Measurements from ENCODE around the gene SLC35E1. TPM values are rescaled to one million over a fixed set of nuclear protein-coding genes. Genes with fewer than 3 reads are reported as not detected.
A peak's percentile ranks its signal among the peaks of the same experiment; 100 is the strongest.

SLC35E1 gene
- total RNA-seq, 1 experiment from 2014 or later: 28.5 TPM

DNA sequence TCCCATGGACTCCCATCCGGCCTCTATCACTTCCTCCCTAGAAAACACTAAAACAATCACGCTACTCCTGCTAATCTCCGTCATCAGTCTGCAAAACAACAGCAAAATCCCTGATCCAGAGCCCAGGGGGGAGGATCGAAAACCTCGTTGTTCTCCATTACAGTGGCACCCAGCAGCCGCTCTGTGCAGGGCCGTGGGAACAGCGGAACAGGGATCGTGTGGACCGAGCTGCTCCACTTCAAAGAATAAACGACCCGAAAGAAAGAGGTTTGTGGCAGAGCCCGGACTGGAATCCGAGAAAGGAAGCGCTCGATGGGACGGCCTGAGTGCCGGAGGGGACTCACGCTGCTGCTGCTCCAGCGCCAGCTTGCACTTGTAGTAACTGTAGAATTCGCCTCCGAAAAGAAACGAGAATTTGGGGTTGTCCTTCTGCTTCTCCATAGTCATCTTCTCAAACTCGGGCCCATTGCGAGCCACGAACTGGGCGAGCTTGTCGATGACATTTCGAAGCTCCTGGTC is 30.6 kb downstream of the SLC35E1 start:
- peak overlapping the region; percentile 91 for H3K27ac Mint-ChIP-seq
- H3K27me3 Mint-ChIP-seq (ENCODE audit: low read depth): no peaks in the 10 kb centered on the region
- ATAC-seq: no peak
- no peak for DNase-seq (ENCODE audit: low spot score)
- H3K9me3 Mint-ChIP-seq: no peaks in the 10 kb centered on the region
- H3K4me1 Mint-ChIP-seq: peaks cover 17% of the 10 kb centered on the region
- peak overlapping the region; percentile 89 for H3K4me3 Mint-ChIP-seq
- POLR2A ChIA-PET: interaction anchor here (1.0 kb wide), 1 partner anchor 9 kb away, joined by 3 read pairs; no protein-coding TSS in a partner anchor
- TF ChIP-seq CREM (CRISPR knock-in tag; IDR thresholded peaks at IDR 0.05): no peak
- TF ChIP-seq MXD4 (CRISPR knock-in tag; IDR thresholded peaks at IDR 0.05; ENCODE audit: borderline replicate concordance): no peak
- TF ChIP-seq, protein P1, sequence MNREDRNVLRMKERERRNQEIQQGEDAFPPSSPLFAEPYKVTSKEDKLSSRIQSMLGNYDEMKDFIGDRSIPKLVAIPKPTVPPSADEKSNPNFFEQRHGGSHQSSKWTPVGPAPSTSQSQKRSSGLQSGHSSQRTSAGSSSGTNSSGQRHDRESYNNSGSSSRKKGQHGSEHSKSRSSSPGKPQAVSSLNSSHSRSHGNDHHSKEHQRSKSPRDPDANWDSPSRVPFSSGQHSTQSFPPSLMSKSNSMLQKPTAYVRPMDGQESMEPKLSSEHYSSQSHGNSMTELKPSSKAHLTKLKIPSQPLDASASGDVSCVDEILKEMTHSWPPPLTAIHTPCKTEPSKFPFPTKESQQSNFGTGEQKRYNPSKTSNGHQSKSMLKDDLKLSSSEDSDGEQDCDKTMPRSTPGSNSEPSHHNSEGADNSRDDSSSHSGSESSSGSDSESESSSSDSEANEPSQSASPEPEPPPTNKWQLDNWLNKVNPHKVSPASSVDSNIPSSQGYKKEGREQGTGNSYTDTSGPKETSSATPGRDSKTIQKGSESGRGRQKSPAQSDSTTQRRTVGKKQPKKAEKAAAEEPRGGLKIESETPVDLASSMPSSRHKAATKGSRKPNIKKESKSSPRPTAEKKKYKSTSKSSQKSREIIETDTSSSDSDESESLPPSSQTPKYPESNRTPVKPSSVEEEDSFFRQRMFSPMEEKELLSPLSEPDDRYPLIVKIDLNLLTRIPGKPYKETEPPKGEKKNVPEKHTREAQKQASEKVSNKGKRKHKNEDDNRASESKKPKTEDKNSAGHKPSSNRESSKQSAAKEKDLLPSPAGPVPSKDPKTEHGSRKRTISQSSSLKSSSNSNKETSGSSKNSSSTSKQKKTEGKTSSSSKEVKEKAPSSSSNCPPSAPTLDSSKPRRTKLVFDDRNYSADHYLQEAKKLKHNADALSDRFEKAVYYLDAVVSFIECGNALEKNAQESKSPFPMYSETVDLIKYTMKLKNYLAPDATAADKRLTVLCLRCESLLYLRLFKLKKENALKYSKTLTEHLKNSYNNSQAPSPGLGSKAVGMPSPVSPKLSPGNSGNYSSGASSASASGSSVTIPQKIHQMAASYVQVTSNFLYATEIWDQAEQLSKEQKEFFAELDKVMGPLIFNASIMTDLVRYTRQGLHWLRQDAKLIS (CRISPR knock-in tag; IDR thresholded peaks at IDR 0.05; ENCODE audit: borderline replicate concordance): no peak
- TF ChIP-seq, protein P2, sequence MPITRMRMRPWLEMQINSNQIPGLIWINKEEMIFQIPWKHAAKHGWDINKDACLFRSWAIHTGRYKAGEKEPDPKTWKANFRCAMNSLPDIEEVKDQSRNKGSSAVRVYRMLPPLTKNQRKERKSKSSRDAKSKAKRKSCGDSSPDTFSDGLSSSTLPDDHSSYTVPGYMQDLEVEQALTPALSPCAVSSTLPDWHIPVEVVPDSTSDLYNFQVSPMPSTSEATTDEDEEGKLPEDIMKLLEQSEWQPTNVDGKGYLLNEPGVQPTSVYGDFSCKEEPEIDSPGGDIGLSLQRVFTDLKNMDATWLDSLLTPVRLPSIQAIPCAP (CRISPR knock-in tag; IDR thresholded peaks at IDR 0.05): no peak
- TF ChIP-seq, protein P3, sequence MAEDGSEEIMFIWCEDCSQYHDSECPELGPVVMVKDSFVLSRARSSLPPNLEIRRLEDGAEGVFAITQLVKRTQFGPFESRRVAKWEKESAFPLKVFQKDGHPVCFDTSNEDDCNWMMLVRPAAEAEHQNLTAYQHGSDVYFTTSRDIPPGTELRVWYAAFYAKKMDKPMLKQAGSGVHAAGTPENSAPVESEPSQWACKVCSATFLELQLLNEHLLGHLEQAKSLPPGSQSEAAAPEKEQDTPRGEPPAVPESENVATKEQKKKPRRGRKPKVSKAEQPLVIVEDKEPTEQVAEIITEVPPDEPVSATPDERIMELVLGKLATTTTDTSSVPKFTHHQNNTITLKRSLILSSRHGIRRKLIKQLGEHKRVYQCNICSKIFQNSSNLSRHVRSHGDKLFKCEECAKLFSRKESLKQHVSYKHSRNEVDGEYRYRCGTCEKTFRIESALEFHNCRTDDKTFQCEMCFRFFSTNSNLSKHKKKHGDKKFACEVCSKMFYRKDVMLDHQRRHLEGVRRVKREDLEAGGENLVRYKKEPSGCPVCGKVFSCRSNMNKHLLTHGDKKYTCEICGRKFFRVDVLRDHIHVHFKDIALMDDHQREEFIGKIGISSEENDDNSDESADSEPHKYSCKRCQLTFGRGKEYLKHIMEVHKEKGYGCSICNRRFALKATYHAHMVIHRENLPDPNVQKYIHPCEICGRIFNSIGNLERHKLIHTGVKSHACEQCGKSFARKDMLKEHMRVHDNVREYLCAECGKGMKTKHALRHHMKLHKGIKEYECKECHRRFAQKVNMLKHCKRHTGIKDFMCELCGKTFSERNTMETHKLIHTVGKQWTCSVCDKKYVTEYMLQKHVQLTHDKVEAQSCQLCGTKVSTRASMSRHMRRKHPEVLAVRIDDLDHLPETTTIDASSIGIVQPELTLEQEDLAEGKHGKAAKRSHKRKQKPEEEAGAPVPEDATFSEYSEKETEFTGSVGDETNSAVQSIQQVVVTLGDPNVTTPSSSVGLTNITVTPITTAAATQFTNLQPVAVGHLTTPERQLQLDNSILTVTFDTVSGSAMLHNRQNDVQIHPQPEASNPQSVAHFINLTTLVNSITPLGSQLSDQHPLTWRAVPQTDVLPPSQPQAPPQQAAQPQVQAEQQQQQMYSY (CRISPR knock-in tag; IDR thresholded peaks at IDR 0.05): peak; percentile 67
- peaks cover 36% of the 10 kb centered on the region for H3K36me3 Mint-ChIP-seq
- CTCF ChIA-PET: no interaction called here

DNA sequence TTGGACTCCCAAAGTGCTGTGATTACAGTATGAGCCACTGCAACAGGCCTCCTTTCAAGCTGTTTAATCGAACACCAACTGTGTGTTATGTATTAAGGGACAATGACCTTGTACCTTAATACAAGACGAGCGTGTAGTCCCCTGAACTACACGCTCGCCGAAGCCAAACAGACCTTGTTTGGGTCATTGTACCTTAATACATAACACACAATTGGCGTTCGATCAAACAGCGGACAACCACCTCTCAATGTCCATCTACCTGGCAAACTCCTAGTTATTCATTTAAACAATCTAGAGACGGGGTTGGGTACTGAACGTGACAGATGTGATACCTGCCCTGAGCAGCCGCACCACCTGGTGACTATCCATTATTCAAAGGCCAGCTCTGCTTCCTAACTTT is 31.3 kb downstream of the SLC35E1 start:
- ATAC-seq: no peak
- peak overlapping the region; percentile 91 for H3K27ac Mint-ChIP-seq
- H3K36me3 Mint-ChIP-seq: peaks cover 39% of the 10 kb centered on the region
- POLR2A ChIA-PET: no interaction called here
- H3K4me3 Mint-ChIP-seq: peak overlapping the region; percentile 89
- H3K9me3 Mint-ChIP-seq: no peaks in the 10 kb centered on the region
- DNase-seq (ENCODE audit: low spot score): no peak
- peaks cover 17% of the 10 kb centered on the region for H3K4me1 Mint-ChIP-seq
- no peaks in the 10 kb centered on the region for H3K27me3 Mint-ChIP-seq (ENCODE audit: low read depth)
- CTCF ChIA-PET: no interaction called here
- TF ChIP-seq IRF2 (CRISPR knock-in tag; IDR thresholded peaks at IDR 0.05; ENCODE audit: borderline replicate concordance, low read depth) (no peak), CREM (CRISPR knock-in tag; IDR thresholded peaks at IDR 0.05) (no peak), NFYB (CRISPR knock-in tag; conservative IDR thresholded peaks at IDR 0.05; ENCODE audit: low read depth) (no peak), JUN (CRISPR knock-in tag; IDR thresholded peaks at IDR 0.05) (no peak), JAZF1 (CRISPR knock-in tag; IDR thresholded peaks at IDR 0.05) (no peak), ZNF396 (CRISPR knock-in tag; IDR thresholded peaks at IDR 0.05; ENCODE audit: borderline replicate concordance) (no peak), RELA (CRISPR knock-in tag; IDR thresholded peaks at IDR 0.05; ENCODE audit: borderline replicate concordance) (no peak), HMGA2 (CRISPR knock-in tag; IDR thresholded peaks at IDR 0.05) (no peak), GRHL2 (CRISPR knock-in tag; IDR thresholded peaks at IDR 0.05; ENCODE audit: insufficient replicate concordance, severe bottlenecking) (no peak), NR1H2 (CRISPR knock-in tag; IDR thresholded peaks at IDR 0.05) (no peak), EMX1 (CRISPR knock-in tag; IDR thresholded peaks at IDR 0.05) (no peak), ESRRA (CRISPR knock-in tag; IDR thresholded peaks at IDR 0.05; ENCODE audit: borderline replicate concordance) (no peak), PRRX2 (CRISPR knock-in tag; IDR thresholded peaks at IDR 0.05) (no peak), ZNF263 (CRISPR knock-in tag; IDR thresholded peaks at IDR 0.05; ENCODE audit: low read depth) (no peak)
- TF ChIP-seq, protein P4, sequence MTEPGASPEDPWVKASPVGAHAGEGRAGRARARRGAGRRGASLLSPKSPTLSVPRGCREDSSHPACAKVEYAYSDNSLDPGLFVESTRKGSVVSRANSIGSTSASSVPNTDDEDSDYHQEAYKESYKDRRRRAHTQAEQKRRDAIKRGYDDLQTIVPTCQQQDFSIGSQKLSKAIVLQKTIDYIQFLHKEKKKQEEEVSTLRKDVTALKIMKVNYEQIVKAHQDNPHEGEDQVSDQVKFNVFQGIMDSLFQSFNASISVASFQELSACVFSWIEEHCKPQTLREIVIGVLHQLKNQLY (CRISPR knock-in tag; IDR thresholded peaks at IDR 0.05): no peak
- TF ChIP-seq, protein P5, sequence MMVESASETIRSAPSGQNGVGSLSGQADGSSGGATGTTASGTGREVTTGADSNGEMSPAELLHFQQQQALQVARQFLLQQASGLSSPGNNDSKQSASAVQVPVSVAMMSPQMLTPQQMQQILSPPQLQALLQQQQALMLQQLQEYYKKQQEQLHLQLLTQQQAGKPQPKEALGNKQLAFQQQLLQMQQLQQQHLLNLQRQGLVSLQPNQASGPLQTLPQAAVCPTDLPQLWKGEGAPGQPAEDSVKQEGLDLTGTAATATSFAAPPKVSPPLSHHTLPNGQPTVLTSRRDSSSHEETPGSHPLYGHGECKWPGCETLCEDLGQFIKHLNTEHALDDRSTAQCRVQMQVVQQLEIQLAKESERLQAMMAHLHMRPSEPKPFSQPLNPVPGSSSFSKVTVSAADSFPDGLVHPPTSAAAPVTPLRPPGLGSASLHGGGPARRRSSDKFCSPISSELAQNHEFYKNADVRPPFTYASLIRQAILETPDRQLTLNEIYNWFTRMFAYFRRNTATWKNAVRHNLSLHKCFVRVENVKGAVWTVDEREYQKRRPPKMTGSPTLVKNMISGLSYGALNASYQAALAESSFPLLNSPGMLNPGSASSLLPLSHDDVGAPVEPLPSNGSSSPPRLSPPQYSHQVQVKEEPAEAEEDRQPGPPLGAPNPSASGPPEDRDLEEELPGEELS (CRISPR knock-in tag; IDR thresholded peaks at IDR 0.05): no peak
